ENCODE results near the gene RIMS1.

RIMS1 gene

DNA sequence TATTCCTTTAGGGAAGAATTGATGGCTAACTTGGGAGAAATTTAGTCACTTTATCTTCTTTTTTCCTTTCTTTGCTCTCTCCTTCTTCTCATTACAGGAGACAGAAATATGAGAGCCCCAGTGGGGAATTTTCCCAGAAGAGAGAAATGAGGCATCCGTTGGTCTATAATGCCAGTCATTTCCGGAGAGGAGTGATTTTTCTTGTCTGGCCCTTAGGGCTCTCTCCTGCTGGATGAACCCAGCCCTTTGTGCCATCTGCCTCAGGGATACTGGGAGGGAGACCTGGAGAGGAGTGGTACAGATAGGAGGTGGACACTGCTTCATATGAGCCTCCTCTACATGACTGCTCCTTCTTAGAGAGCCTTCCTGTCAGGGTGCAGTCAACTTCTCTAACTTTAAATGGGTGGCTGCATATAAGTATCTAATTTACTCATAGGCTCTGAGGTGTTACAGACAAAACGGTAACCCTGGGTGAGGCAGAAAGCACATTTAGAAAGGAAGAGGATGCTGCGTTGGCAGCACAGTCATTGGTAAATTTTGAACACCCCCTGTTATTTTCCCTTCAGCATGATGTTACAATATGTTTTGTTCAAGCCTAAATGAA is 21.9 kb downstream of the RIMS1 start:
- ATAC-seq: no peak
- TF ChIP-seq SNAI2 (CRISPR knock-in tag; IDR thresholded peaks at IDR 0.05): no peak
- TF ChIP-seq, protein P1, sequence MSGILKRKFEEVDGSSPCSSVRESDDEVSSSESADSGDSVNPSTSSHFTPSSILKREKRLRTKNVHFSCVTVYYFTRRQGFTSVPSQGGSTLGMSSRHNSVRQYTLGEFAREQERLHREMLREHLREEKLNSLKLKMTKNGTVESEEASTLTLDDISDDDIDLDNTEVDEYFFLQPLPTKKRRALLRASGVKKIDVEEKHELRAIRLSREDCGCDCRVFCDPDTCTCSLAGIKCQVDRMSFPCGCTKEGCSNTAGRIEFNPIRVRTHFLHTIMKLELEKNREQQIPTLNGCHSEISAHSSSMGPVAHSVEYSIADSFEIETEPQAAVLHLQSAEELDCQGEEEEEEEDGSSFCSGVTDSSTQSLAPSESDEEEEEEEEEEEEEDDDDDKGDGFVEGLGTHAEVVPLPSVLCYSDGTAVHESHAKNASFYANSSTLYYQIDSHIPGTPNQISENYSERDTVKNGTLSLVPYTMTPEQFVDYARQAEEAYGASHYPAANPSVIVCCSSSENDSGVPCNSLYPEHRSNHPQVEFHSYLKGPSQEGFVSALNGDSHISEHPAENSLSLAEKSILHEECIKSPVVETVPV (CRISPR knock-in tag; IDR thresholded peaks at IDR 0.05): no peak
- TF ChIP-seq, protein P2, sequence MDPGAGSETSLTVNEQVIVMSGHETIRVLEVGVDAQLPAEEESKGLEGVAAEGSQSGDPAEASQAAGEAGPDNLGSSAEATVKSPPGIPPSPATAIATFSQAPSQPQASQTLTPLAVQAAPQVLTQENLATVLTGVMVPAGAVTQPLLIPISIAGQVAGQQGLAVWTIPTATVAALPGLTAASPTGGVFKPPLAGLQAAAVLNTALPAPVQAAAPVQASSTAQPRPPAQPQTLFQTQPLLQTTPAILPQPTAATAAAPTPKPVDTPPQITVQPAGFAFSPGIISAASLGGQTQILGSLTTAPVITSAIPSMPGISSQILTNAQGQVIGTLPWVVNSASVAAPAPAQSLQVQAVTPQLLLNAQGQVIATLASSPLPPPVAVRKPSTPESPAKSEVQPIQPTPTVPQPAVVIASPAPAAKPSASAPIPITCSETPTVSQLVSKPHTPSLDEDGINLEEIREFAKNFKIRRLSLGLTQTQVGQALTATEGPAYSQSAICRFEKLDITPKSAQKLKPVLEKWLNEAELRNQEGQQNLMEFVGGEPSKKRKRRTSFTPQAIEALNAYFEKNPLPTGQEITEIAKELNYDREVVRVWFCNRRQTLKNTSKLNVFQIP (CRISPR knock-in tag; IDR thresholded peaks at IDR 0.05; ENCODE audit: borderline replicate concordance, low read depth): no peak
- no peak for TF ChIP-seq ISL1 (CRISPR knock-in tag; IDR thresholded peaks at IDR 0.05)
- TF ChIP-seq ZNF70 (CRISPR knock-in tag; IDR thresholded peaks at IDR 0.05): no peak
- TF ChIP-seq ZC3H10 (CRISPR knock-in tag; IDR thresholded peaks at IDR 0.05): no peak
- no peak for TF ChIP-seq ZNF8 (CRISPR knock-in tag; IDR thresholded peaks at IDR 0.05)
- no peak for TF ChIP-seq BACH2 (CRISPR knock-in tag; IDR thresholded peaks at IDR 0.05; ENCODE audit: borderline replicate concordance)
- TF ChIP-seq, protein P3, sequence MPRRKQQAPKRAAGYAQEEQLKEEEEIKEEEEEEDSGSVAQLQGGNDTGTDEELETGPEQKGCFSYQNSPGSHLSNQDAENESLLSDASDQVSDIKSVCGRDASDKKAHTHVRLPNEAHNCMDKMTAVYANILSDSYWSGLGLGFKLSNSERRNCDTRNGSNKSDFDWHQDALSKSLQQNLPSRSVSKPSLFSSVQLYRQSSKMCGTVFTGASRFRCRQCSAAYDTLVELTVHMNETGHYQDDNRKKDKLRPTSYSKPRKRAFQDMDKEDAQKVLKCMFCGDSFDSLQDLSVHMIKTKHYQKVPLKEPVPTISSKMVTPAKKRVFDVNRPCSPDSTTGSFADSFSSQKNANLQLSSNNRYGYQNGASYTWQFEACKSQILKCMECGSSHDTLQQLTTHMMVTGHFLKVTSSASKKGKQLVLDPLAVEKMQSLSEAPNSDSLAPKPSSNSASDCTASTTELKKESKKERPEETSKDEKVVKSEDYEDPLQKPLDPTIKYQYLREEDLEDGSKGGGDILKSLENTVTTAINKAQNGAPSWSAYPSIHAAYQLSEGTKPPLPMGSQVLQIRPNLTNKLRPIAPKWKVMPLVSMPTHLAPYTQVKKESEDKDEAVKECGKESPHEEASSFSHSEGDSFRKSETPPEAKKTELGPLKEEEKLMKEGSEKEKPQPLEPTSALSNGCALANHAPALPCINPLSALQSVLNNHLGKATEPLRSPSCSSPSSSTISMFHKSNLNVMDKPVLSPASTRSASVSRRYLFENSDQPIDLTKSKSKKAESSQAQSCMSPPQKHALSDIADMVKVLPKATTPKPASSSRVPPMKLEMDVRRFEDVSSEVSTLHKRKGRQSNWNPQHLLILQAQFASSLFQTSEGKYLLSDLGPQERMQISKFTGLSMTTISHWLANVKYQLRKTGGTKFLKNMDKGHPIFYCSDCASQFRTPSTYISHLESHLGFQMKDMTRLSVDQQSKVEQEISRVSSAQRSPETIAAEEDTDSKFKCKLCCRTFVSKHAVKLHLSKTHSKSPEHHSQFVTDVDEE (CRISPR knock-in tag; IDR thresholded peaks at IDR 0.05): no peak

DNA sequence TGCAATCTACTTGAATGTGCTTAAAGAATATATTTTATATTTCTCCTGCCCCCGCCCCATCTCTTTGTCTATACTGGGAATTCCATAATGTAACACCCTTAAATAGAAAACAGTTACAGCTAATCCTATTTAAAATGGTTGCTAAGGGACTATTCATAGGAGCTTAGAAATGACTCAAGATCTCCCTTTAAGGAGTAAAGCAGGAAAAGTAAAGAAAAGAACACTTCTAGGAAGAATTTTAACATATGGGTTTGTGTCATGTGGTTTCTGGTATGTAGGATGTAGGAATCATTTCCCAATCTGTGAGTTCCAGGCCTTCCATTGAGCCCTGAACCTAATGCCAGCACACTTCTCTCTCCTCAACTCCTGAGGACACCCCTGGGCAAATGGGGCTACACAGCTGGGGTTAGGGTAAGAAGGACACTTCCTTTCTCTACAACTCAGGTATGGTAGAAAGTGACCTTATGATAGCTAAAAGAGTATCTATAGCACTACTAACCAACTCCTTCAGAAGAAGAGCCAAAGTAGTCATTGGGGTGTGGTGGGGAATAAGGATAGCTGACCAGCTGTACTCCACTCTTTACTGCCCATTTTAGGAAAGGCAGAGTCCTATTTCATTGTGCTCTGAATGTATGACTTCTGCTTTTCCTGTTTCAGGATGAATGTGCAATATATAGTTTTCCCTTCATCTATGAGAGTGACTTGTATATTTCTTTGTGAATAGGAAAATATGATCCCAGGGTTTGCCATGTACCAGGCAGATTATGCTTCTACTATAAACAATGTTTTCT is 27.3 kb downstream of the RIMS1 start:
- no peak for ATAC-seq
- no peak for TF ChIP-seq ZNF565 (CRISPR knock-in tag; conservative IDR thresholded peaks at IDR 0.05; ENCODE audit: low read depth)
- TF ChIP-seq, protein P4, sequence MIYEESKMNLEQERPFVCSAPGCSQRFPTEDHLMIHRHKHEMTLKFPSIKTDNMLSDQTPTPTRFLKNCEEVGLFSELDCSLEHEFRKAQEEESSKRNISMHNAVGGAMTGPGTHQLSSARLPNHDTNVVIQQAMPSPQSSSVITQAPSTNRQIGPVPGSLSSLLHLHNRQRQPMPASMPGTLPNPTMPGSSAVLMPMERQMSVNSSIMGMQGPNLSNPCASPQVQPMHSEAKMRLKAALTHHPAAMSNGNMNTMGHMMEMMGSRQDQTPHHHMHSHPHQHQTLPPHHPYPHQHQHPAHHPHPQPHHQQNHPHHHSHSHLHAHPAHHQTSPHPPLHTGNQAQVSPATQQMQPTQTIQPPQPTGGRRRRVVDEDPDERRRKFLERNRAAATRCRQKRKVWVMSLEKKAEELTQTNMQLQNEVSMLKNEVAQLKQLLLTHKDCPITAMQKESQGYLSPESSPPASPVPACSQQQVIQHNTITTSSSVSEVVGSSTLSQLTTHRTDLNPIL (CRISPR knock-in tag; IDR thresholded peaks at IDR 0.05; ENCODE audit: low read depth): no peak
- TF ChIP-seq TOX (CRISPR knock-in tag; IDR thresholded peaks at IDR 0.05; ENCODE audit: borderline replicate concordance): no peak
- no peak for TF ChIP-seq ZNF8 (CRISPR knock-in tag; IDR thresholded peaks at IDR 0.05)

DNA sequence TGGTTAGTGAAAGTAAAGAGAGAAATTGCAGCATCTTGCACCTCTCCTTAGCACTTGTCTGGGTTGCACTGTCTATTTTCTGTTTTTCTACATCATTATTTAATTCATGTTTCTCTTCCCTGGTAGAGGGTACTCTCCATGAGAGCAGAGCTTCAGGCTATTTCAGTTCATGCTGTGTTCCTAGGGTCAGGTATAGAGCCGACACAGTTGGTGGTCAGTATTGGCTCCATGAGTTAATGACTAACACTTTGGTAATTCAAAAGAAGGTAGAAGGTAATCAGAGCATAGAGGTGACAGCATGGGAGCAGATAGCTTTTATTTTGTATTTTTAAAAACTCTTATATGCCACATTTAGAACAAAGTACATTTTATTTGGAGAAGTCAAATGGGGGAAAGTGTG is 42.7 kb downstream of the RIMS1 start:
- TF ChIP-seq OSR1 (CRISPR knock-in tag; IDR thresholded peaks at IDR 0.05): no peak
- TF ChIP-seq, protein P3 (CRISPR knock-in tag; IDR thresholded peaks at IDR 0.05): no peak
- no peak for TF ChIP-seq ZFP3 (CRISPR knock-in tag; IDR thresholded peaks at IDR 0.05)
- TF ChIP-seq ZNF8 (CRISPR knock-in tag; IDR thresholded peaks at IDR 0.05): no peak
- TF ChIP-seq TCF4 (CRISPR knock-in tag; IDR thresholded peaks at IDR 0.05; ENCODE audit: borderline replicate concordance): no peak
- TF ChIP-seq TOX (CRISPR knock-in tag; IDR thresholded peaks at IDR 0.05; ENCODE audit: borderline replicate concordance): no peak
- TF ChIP-seq, protein P5, sequence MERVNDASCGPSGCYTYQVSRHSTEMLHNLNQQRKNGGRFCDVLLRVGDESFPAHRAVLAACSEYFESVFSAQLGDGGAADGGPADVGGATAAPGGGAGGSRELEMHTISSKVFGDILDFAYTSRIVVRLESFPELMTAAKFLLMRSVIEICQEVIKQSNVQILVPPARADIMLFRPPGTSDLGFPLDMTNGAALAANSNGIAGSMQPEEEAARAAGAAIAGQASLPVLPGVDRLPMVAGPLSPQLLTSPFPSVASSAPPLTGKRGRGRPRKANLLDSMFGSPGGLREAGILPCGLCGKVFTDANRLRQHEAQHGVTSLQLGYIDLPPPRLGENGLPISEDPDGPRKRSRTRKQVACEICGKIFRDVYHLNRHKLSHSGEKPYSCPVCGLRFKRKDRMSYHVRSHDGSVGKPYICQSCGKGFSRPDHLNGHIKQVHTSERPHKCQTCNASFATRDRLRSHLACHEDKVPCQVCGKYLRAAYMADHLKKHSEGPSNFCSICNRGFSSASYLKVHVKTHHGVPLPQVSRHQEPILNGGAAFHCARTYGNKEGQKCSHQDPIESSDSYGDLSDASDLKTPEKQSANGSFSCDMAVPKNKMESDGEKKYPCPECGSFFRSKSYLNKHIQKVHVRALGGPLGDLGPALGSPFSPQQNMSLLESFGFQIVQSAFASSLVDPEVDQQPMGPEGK (CRISPR knock-in tag; IDR thresholded peaks at IDR 0.05; ENCODE audit: borderline replicate concordance): no peak
- no peak for TF ChIP-seq ZFP30 (CRISPR knock-in tag; IDR thresholded peaks at IDR 0.05)
- no peak for TF ChIP-seq ISL1 (CRISPR knock-in tag; IDR thresholded peaks at IDR 0.05)
- ATAC-seq: no peak
